Stimulated activated CD8-positive, alpha-beta memory T cell treated with anti-CD3 and anti-CD28 coated beads, Interleukin-15, amount 100 ng/mL, for 24 hours (primary cell): ENCODE data around the gene ADH1B.
"Not testable (repeated sequence)": the region's sequence is repeated elsewhere in the genome, so short reads cannot be mapped to it uniquely, and the experiment has no call there.

Source experiments
- DNase-seq: peaks from one replicate; pipeline ENCODE4 v3.0.0-alpha.2; 2020; ENCODE audit warnings: low read depth

The ADH1B gene

DNA sequence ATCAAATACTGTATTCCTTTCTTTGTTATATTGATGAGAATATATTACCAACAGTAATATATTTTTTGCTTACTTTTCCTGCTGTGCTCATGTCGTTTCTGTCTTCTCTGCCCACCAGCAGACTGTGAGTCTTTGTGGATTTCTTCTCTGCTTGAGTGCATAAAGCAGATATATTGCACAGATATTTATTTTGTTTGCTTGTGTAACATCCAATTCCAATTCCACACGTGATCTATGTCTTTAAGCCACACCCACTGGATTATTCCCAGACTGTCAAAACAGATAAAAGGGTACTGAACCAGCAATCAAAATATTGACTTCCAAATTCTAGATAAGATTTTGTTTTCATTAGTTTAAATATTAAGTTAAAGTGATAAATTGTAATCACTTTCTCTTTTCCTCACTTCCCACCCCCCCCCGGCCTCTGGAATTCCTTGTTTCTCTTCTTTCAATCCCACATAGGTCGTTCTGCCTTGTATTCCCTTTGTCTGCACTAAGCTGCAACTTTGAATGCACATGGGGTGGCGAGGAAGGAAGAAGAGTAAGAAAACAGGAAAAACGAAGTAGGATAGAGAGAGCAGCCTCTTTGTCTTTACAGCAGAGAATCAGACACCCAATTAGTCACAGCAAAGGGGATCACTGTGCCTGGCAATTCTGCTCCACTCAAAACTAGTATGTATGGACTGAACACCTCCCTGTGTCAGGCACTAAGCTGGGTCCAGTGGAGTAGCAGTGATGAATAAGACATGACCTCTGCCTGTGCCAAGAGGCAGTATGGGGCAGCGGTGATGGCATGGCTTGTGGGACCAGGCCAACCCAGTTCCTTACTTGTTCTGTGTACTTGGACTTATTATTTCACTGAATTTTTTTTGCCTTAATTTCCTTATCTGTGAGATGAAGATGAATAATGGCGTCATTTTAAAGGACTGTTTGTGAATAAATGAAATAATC, at the start of gene ADH1B:
ADH1B (minus strand) TSS at position 161 of the 951 bp plus-strand sequence; CDS start at position 91, 70 bp downstream.
- no peak for DNase-seq

DNA sequence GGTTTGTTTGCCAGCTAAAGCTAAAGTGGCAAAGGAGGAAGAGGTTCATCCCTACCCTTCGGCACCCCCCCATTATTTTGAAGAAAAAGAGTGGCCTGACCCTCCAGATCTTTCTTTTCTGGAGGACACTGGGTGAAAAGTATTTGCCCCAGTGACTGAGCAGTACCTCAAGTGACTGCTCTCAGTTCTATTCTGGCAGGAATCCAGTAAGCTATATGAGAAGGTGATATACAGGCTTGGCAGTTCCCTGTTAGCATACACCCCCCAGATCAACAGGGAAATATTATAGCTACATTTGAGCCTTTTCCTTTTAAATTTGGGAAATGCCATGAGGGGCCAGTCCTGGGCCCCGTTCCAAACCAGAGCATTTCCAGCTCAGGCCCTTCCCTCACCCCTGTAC, 46.6 kb upstream of the ADH1B start:
- DNase-seq = not testable (repeated sequence)

- no peak for DNase-seq
These were observed 45.3 kb upstream of the ADH1B start for GRCh38 chr4:99366491-99366890.

DNA sequence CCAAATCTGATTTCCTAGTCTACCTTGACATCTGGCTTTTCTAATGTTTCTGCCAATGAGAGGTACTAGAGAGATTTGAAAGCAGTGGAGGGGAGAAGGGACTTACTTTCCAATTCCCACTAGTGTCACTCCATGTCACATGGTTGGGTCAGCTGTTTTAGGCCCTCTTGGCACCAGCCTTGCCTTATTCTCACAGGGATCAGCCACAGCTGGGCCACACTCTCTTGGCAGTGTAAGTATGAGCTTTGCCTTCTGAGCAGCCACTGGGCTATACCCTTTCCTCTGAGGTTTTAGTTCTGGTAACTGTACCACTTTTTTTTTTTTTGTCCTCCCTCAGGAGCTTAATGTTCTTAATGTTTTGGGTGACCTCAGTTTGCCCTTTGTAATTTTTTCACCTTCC, 41.6 kb upstream of the ADH1B start:
- DNase-seq = no peak

DNA sequence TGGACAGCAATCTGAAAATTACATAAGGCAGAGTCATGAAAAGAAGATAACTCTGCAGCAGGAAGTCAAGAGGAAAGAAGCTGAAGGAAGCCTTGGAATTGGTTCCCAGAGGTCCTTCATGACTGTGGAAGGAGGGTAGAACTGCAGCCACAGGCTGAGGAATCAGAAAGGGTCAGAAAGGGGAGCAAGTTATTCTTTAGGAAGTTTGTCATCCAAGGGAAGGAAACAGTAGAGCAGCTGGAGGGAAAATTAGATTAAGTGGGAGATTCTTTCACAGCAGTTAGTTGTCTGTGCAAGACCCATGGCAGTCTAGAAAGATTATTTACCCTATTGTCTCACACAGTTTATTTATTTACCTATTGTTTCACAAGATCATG, 40.7 kb upstream of the ADH1B start:
- no peak for DNase-seq

DNA sequence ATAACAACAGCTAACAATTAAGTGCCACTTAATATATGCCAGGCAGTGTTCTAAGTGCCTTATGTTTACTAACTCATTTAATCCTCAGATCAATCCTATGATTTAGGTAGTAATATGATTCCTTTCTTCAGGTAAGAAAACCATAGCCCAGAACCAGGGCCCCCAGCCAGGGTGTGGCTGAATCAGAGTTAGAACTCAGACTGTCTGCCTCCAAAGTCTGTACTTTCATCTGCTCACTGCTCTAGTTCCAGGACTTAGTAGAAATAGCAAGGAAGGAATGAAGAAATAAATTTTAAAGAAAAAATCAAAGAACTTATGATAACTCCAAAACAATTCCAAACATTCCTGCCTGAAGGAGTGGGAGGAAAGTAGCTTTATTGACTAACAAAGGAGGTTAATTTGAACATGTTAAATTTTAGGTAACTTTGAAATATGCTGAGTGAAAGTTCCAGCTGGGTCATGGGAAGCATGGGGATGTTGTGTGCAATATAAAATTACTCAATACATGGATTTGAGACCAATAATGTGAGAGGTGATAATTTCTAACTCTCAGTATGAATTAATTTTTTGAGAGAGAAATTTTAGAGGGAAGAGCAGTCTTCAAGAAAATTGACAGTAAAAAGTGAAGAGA, 40.2 kb upstream of the ADH1B start:
- no peak for DNase-seq

DNA sequence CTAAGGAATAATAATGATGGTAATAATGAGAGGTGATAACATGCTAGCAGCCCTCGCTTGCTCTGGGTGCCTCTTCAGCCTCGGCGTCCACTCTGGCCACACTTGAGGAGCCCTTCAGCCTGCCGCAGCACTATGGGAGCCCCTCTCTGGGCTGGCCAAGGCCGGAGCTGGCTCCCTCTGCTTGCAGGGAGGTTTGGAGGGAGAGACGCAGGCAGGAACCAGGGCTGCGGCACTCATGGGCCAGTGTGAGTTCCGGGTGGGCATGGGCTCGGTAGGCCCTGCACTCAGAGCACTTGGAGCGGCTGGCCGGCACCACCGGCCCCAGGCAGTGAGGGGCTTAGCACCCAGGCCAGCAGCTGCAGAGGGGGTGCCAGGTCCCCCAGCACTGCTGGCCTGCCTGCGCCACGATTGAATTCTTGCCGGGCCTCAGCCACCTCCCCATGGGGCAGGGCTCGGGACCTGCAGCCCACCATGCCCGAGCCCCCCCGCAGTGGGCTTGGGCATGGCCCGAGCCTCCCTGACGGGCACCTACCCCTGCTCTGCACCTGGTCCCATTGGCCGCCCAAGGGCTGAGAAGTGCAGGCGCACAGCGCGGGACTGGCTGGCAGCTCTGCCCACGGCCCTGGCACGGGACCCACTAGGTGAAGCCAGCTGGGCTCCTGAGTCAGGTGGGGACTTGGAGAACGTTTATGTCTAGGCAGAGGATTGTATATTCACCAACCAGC, 38.4 kb upstream of the ADH1B start:
- DNase-seq = no peak

GRCh38 chr4:99357948-99358347, 36.7 kb upstream of the ADH1B start:
- DNase-seq = no peak

DNA sequence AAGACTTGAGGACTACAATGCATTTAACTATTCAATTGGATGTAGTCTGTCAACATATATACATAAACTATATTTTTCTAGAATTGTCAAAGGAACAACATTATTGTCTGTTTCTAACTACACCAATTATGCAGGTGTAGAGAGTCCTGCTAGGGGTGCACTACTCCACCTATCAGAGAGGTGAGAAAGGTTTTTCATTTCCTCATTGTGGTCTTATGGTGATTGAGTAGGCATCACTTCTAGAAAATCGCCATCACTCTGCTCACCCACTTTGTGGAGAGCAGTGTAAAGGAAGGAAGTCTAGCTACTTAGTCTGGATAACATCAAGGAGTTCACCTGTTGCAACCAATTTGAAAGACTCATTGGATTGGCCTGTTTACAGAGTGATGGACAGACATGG, 35.8 kb upstream of the ADH1B start:
- no peak for DNase-seq

GRCh38 chr4:99356149-99356548, 34.9 kb upstream of the ADH1B start:
- DNase-seq = not testable (repeated sequence)

DNA sequence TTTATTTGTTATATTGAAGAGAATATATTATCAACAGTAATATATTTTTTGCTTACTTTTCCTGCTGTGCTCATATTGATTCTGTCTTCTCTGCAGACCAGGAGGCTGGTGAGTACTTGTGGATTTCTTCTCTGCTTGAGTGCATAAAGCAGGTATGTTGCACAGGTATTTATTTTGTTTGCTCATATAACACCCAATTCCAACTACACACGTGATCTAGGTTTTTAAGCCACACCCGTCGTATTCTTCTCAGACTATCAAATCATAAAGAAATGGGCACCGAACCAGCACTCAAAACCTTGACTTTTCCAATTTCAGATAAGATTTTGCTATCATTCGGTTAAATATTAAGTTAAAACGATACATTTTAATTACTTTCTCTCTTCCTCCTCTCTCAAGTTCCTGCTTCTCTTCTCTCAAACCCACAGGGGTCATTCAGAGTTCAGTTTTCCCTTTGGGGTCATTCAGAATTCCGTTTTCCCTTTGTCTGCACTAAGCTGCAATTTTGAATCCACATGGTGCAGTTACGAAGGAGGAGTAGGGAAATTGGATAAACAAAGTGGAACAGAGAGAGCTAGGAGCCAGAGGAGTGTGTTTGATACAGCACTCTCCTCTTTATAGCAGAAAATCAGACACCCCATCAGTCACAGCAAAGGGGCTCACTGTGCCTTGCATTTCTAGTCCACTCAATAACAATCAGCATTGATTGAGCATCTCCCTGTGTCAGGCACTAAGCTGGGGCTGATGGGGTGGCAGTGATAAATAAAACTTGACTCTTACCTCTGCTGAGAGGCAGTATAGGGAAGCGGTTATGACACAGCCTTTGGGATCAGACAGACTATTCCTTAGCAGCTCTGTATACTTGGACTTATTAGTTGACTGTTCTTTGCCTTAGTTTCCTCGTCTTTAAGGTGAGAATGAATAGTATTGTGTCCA, 31.7 kb upstream of the ADH1B start, which contains the start of gene ADH1C:
ADH1C (minus strand) TSS at position 145 of the 936 bp plus-strand sequence; CDS start at position 74, 71 bp downstream.
- DNase-seq = no peak

DNA sequence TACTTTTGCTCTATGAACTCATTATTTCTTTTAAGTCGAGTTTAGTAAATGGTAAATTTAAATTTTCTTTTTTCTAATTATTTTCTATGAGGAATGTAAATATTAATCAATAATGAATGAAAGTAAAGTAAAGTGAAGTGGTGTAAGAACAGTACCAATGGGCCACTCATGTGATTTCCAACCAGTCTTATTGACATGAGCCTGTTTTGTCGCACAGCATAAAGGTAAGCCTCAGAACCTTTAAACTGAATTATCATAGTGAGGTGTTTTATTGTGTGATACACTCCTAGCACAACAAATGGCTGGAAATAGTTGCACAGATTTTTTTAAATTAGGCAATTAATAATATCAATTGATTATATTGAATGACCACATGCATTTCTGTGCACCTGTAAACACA, 30.3 kb upstream of the ADH1B start:
- DNase-seq = no peak

DNA sequence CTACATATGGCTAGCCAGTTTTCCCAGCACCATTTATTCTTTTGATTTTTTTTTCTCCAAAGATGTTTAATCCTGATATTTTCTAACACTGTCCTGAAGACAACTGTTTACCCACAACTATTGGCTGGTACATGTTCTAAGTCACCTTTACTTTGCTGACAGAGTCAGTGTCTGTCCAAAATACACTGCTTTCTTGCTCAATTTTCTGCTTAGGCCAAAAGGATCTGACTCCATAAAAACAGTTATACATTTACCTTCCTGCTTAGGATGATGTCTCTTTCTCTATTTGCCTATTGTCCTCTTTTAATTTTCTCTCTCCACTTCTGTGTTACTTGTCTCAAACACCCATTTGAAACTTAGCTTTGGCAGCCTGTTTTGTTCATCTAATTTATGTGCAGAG, 28.1 kb upstream of the ADH1B start:
- no peak for DNase-seq

GRCh38 chr4:99342624-99343023, 21.4 kb upstream of the ADH1B start:
- DNase-seq = not testable (repeated sequence)

- DNase-seq = no peak
These were observed 20.2 kb upstream of the ADH1B start for GRCh38 chr4:99341426-99341825.

DNA sequence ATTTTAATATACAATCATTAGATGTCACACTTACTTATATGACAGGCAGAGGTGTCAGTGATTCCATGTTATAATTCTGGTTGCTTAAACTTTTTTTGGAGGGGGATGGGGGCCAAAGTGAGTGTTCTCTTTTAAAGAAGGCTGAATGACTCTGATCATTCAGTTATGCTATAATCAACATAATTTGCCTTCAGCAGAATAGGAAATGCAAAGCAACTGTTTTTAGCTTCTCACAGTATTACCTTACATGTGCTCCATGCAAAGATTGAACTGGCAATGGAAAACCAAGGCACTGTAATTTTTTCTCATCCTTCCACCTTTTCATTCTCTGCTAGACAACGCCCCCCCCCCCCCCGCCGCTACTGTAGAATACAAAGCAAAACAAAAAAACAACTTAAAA, 18.0 kb upstream of the ADH1B start:
- no peak for DNase-seq

- DNase-seq = no peak
These were observed 15.4 kb upstream of the ADH1B start for GRCh38 chr4:99336553-99336952.

DNA sequence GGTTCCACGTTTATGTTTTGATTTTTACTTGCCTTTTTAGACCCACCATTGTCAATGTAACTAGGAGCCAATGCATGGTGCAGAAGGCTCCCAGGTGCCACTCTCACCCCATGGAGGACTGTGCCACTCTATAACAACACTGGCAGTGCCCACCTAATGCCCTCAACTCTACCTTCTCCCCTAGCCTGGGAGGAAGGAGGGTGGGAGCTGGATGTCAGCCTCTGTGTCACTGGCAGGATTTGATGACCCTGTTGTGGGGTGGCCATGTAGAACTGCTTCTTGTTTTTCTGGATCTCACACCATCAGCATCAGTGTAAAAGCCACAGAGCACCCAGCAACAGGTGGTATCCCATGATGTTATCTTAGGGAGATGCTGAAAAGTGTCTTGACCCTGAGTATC, 13.7 kb upstream of the ADH1B start:
- no peak for DNase-seq

- DNase-seq = no peak
These were observed 9.4 kb upstream of the ADH1B start for GRCh38 chr4:99330648-99331047.

DNA sequence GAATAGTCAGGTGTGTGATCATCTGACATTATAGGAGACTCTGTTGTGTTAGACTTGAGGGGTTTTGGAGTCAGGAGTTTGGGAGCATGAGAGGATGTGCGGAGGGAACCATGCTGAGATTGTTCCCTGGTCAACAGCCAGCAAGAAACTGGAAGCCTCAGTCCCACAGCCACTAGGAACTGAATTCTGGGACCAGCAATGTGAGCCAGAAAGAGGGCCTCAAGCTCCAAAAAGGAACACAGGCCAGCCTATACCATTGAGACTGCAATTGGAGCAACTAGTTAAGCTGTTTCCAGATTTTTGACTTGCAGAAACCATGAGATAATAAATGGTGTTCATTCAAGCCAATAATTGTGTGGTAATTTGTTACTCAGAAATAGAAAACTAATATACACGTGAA, 8.7 kb upstream of the ADH1B start:
- no peak for DNase-seq

DNA sequence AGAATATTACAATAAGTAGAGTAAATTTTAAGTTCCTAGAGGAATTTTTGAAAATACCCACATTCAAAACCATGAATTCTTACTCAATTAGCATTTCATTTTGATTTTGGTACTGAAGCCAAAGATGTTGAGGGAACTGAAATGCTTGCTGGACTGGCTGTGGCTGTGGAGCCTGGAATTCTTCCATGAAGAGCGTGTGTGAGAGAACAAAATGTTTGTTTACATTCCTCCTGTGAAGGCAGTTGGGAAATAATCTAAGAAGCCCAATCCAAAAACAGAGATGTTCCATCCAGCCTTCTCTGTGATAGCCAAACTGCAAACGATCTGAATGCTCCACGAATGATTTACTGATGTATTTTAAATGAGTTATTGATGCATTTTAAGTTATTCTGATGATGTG, 3.8 kb upstream of the ADH1B start:
- no peak for DNase-seq

DNA sequence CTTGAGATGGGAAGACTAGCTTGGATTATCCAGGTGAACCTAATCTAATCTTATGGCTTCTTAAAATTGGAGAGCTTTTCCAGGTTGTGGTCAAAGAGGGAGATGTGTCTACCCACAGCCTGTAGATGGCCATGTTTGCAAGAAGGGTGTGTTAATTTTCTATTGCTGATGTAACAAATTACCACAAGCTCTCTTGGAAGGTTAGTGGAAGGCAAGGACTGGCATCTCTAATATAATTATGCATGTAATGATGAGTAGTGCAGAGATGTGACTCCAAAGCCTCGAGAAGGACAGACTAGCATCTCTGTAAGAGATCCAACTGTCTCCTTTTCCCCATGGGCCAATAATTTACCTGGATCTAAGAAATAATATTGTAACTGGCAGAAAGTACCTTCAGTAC, 3.2 kb upstream of the ADH1B start:
- no peak for DNase-seq
